ENCODE data around the gene AZU1.

DNA sequence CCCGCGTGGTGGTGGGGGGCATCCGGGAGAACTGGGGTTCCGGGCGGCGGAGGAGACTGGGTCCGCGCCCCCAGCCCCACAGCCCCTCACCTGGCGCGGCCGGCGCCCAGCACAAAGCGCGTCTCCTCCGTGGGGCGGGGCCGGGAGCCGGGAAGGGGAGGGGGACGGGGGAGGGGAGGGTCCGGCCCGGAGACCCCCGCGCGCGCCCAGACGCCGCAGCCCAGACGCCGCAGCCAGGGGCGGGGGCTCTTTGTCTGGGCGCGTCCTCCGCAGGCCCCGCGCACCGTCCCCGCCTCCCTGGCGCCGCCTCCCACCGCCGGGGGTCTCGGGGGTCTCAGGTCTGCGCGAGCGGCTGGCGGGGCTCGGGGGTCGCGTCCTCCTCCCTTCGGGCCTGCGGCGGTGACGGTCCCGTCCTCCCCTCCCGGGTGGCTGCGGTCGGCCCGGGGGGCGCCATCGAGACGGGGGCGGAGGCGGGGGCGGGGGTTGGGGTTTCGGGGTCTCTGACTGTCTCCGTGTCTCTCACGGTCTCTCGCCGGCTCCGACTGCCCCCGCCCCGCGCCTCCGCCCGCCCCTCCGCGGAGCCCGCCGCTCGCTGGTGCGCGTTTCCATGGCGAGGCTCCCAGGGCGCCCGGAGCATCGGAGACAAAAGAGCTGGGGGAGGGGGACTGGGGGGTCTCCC, 5.7 kb upstream of the AZU1 start, which contains the start of gene PLPPR3:
- TF ChIP-seq POLR2A (IDR thresholded peaks at IDR 0.05; ENCODE audit: low read length) (no peak), GATA1 (IDR thresholded peaks at IDR 0.05; ENCODE audit: low read depth, low read length) (no peak)

Data from erythroblast (primary cell).